Measurements from ENCODE around the gene FBXO41. TPM values are rescaled to one million over a fixed set of nuclear protein-coding genes. Genes with fewer than 3 reads are reported as not detected.

The FBXO41 gene
- total RNA-seq, 1 experiment from 2014 or later: 34.9 TPM

GRCh38 chr2:73223821-73224220 is 60.5 kb downstream of the FBXO41 start (continued):
- no peak for TF ChIP-seq POLR2A (IDR thresholded peaks at IDR 0.05; ENCODE audit: borderline replicate concordance, extremely low read depth, insufficient read depth, insufficient read length)
- no peak for TF ChIP-seq ZFX (IDR thresholded peaks at IDR 0.05)
- TF ChIP-seq, protein P1, sequence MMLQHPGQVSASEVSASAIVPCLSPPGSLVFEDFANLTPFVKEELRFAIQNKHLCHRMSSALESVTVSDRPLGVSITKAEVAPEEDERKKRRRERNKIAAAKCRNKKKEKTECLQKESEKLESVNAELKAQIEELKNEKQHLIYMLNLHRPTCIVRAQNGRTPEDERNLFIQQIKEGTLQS (IDR thresholded peaks at IDR 0.05): no peak
- no peak for TF ChIP-seq TCF7L2 (IDR thresholded peaks at IDR 0.05; ENCODE audit: borderline replicate concordance, extremely low read depth, insufficient read depth, insufficient read length)

DNA sequence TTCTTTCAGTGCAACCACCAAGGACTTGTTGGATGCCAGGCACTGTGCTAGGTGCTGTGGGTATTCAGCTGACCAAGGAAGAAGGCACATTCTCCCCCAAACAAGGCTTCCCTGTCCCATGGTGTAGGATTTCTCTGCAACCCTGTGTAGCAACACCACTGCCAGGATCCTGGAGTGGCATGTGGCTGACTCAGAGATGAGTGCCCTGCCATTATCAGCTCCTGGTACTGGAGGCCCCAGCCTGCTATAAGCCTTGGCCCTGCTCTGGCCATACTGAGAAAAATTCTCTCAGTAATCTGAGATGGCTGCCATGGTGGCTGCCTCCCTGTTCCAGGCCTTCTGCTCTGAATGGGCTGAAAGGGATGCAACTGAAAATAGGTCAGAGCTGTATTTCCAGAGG is 66.0 kb downstream of the FBXO41 start:
- ChIA-PET CTCF (no interaction called here), POLR2A (no interaction called here), RAD21 (ENCODE audit: low non-redundant PET in 1 of 2, low total read pairs in 2 of 2, uncharacterized antibody in 2 of 2, unreplicated experiment in 2 of 2) (no interaction called here)
- Histone ChIP-seq H2AFZ (ENCODE audit: low read depth, low read length, poor library complexity, severe bottlenecking) (no peak overlapping the region), H3K9me3 (ENCODE audit: control insufficient read depth in 1 of 2, insufficient read depth in 1 of 2, low read depth in 1 of 2, low read length in 2 of 2) (no peaks in the 10 kb centered on the region), H3K4me1 (ENCODE audit: control insufficient read depth in 1 of 2, insufficient read depth in 2 of 2, low read length in 2 of 2) (peaks cover 3 to 29% of the 10 kb centered on the region in 2 experiments; a peak in 3 of 4 replicates), H3K4me2 (ENCODE audit: low read length) (no peak overlapping the region), H3K4me3 (replicated peaks in 1 of 2; ENCODE audit: low read depth in 1 of 2, low read length in 2 of 2) (no peak overlapping the region), H3K79me2 (ENCODE audit: insufficient read depth, low read length) (peaks cover 50% of the 10 kb centered on the region), H3K9me2 (ENCODE audit: insufficient read depth) (no peaks in the 10 kb centered on the region), H3K27me3 (ENCODE audit: insufficient read depth, low read length) (no peaks in the 10 kb centered on the region), H3K9ac (ENCODE audit: low read length) (no peak overlapping the region), H3K27ac (ENCODE audit: low read depth, low read length) (no peak overlapping the region), H3K36me3 (ENCODE audit: control insufficient read depth in 1 of 2, insufficient read depth in 2 of 2, low read length in 2 of 2) (peaks cover 15 to 22% of the 10 kb centered on the region in 2 experiments; a peak in 3 of 4 replicates), H4K20me1 (ENCODE audit: insufficient read depth) (no peaks in the 10 kb centered on the region)
- no peak for ATAC-seq
- BruUV-seq (replicated peaks): no TSS peak
- intact Hi-C loops (cut with micrococcal nuclease): no loop called here
- no peak for DNase-seq (ENCODE audit: low read depth, low spot score)
- TF ChIP-seq EGR1 (IDR thresholded peaks at IDR 0.05; ENCODE audit: low read depth) (no peak), POLR2A (IDR thresholded peaks at IDR 0.05; ENCODE audit: borderline replicate concordance, extremely low read depth, insufficient read depth, insufficient read length) (no peak), YY1 (IDR thresholded peaks at IDR 0.05; ENCODE audit: extremely low read depth, insufficient replicate concordance, low read depth, low read length) (no peak), JUND (IDR thresholded peaks at IDR 0.05) (no peak), CEBPB (IDR thresholded peaks at IDR 0.05; ENCODE audit: low read depth) (no peak), FOSL1 (IDR thresholded peaks at IDR 0.05; ENCODE audit: low read depth) (no peak), SIN3A (IDR thresholded peaks at IDR 0.05; ENCODE audit: low read depth) (no peak), TCF7L2 (IDR thresholded peaks at IDR 0.05; ENCODE audit: borderline replicate concordance, extremely low read depth, insufficient read depth, insufficient read length) (no peak), ELF1 (IDR thresholded peaks at IDR 0.05; ENCODE audit: borderline replicate concordance, low read depth) (no peak), SRF (IDR thresholded peaks at IDR 0.05; ENCODE audit: low read depth) (no peak), RAD21 (IDR thresholded peaks at IDR 0.05; ENCODE audit: low read depth) (no peak), EZH2phosphoT487 (IDR thresholded peaks at IDR 0.05; ENCODE audit: borderline replicate concordance) (no peak), CBX3 (IDR thresholded peaks at IDR 0.05; ENCODE audit: low read depth) (no peak), ZFX (IDR thresholded peaks at IDR 0.05) (no peak)
- TF ChIP-seq, protein P2, sequence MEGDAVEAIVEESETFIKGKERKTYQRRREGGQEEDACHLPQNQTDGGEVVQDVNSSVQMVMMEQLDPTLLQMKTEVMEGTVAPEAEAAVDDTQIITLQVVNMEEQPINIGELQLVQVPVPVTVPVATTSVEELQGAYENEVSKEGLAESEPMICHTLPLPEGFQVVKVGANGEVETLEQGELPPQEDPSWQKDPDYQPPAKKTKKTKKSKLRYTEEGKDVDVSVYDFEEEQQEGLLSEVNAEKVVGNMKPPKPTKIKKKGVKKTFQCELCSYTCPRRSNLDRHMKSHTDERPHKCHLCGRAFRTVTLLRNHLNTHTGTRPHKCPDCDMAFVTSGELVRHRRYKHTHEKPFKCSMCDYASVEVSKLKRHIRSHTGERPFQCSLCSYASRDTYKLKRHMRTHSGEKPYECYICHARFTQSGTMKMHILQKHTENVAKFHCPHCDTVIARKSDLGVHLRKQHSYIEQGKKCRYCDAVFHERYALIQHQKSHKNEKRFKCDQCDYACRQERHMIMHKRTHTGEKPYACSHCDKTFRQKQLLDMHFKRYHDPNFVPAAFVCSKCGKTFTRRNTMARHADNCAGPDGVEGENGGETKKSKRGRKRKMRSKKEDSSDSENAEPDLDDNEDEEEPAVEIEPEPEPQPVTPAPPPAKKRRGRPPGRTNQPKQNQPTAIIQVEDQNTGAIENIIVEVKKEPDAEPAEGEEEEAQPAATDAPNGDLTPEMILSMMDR (IDR thresholded peaks at IDR 0.05 in 2 of 3, conservative IDR thresholded peaks at IDR 0.05 in 1 of 3; ENCODE audit: borderline replicate concordance in 1 of 3, insufficient read depth in 1 of 3, low read depth in 2 of 3, low read length in 2 of 3): no peak
